ENCODE measurements around the gene LMX1A.

Gene LMX1A

GRCh38 chr1:165365341-165365740 is 8.8 kb upstream of the LMX1A start:
- DNase-seq: no peak

- DNase-seq: no peak
These were observed 8.1 kb upstream of the LMX1A start for GRCh38 chr1:165364568-165365133.

GRCh38 chr1:165356876-165357275 is 361 bp upstream of the LMX1A start:
- no peak for DNase-seq

- DNase-seq: no peak
These were observed 1.2 kb downstream of the LMX1A start for GRCh38 chr1:165355139-165355976.

GRCh38 chr1:165354739-165355138 is 1.8 kb downstream of the LMX1A start:
- DNase-seq: no peak

- no peak for DNase-seq
These were observed 2.5 kb downstream of the LMX1A start for GRCh38 chr1:165353731-165354671.

GRCh38 chr1:165352442-165353293 is 3.8 kb downstream of the LMX1A start:
- no peak for DNase-seq

- DNase-seq: no peak
These were observed 4.6 kb downstream of the LMX1A start for GRCh38 chr1:165351863-165352441.

GRCh38 chr1:165350840-165351239 is 5.7 kb downstream of the LMX1A start:
- no peak for DNase-seq

- no peak for DNase-seq
These were observed 11.0 kb downstream of the LMX1A start for GRCh38 chr1:165345502-165345901.

- no peak for DNase-seq
These were observed 11.8 kb downstream of the LMX1A start for GRCh38 chr1:165344736-165345135.

GRCh38 chr1:165344198-165344597 is 12.3 kb downstream of the LMX1A start:
- DNase-seq: no peak

- DNase-seq: no peak
These were observed 13.9 kb downstream of the LMX1A start for GRCh38 chr1:165342587-165342986.

GRCh38 chr1:165342168-165342567 is 14.3 kb downstream of the LMX1A start:
- DNase-seq: no peak

- DNase-seq: no peak
These were observed 17.4 kb downstream of the LMX1A start for GRCh38 chr1:165339164-165339563.

- DNase-seq: no peak
These were observed 26.0 kb downstream of the LMX1A start for GRCh38 chr1:165330483-165330882.

GRCh38 chr1:165329104-165329503 is 27.4 kb downstream of the LMX1A start:
- DNase-seq: no peak

GRCh38 chr1:165328136-165328535 is 28.4 kb downstream of the LMX1A start:
- no peak for DNase-seq

GRCh38 chr1:165327538-165327937 is 29.0 kb downstream of the LMX1A start:
- DNase-seq: no peak

GRCh38 chr1:165325460-165326203 is 30.9 kb downstream of the LMX1A start:
- no peak for DNase-seq

GRCh38 chr1:165324050-165324449 is 32.5 kb downstream of the LMX1A start:
- no peak for DNase-seq
